ENCODE measurements around the gene PPARA.

Gene PPARA

DNA sequence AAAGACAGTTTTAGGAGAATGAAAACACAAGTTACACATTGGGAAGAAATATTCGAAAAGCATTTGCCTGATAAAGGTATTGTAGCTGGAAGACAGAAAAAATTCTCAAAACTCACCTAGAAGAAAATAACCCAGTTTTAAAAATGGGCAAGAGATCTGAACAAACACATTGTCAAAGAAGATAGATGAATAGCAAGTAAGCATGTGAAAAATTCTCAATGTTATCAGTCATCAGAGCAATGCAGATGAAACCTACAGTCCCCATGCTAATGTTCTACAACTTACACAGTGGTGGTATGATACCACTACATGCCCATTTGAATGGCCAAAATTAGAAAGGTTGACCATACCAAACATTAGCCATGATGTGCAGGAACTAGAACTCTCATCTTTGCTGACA, 29.4 kb downstream of the PPARA start:
- TF ChIP-seq POLR2AphosphoS5 (IDR thresholded peaks at IDR 0.05; ENCODE audit: low read depth) (no peak), GABPA (IDR thresholded peaks at IDR 0.05; ENCODE audit: low read depth) (no peak), SPI1 (IDR thresholded peaks at IDR 0.05; ENCODE audit: borderline replicate concordance, low read depth) (no peak), REST (IDR thresholded peaks at IDR 0.05; ENCODE audit: insufficient replicate concordance, low read depth) (no peak)
- TF ChIP-seq, protein P1, sequence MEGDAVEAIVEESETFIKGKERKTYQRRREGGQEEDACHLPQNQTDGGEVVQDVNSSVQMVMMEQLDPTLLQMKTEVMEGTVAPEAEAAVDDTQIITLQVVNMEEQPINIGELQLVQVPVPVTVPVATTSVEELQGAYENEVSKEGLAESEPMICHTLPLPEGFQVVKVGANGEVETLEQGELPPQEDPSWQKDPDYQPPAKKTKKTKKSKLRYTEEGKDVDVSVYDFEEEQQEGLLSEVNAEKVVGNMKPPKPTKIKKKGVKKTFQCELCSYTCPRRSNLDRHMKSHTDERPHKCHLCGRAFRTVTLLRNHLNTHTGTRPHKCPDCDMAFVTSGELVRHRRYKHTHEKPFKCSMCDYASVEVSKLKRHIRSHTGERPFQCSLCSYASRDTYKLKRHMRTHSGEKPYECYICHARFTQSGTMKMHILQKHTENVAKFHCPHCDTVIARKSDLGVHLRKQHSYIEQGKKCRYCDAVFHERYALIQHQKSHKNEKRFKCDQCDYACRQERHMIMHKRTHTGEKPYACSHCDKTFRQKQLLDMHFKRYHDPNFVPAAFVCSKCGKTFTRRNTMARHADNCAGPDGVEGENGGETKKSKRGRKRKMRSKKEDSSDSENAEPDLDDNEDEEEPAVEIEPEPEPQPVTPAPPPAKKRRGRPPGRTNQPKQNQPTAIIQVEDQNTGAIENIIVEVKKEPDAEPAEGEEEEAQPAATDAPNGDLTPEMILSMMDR (IDR thresholded peaks at IDR 0.05; ENCODE audit: insufficient read depth, low read length), result no peak
- no peak for DNase-seq (ENCODE audit: low read depth in 1 of 2, low spot score in 1 of 2)
- no peaks in the 10 kb centered on the region for H3K27me3 ChIP-seq (ENCODE audit: insufficient read depth, poor library complexity, severe bottlenecking)

GRCh38 chr22:46180370-46181137, 30.2 kb downstream of the PPARA start:
- Histone ChIP-seq H3K27me3 (ENCODE audit: insufficient read depth, poor library complexity, severe bottlenecking) (no peaks in the 10 kb centered on the region), H3K4me3 (replicated peaks; ENCODE audit: insufficient read depth, low read length) (no peak overlapping the region), H3K27ac (replicated peaks) (no peak overlapping the region)
- TF ChIP-seq REST (IDR thresholded peaks at IDR 0.05; ENCODE audit: insufficient replicate concordance, low read depth) (no peak), SPI1 (IDR thresholded peaks at IDR 0.05; ENCODE audit: borderline replicate concordance, low read depth) (no peak), GABPA (IDR thresholded peaks at IDR 0.05; ENCODE audit: low read depth) (no peak), POLR2AphosphoS5 (IDR thresholded peaks at IDR 0.05; ENCODE audit: low read depth) (no peak)
- TF ChIP-seq, protein P1 (IDR thresholded peaks at IDR 0.05; ENCODE audit: insufficient read depth, low read length), result no peak
- DNase-seq (ENCODE audit: low read depth in 1 of 2, low spot score in 1 of 2), result no peak

More for the DNA sequence above, 29.4 kb downstream of the PPARA start:
- Histone ChIP-seq H3K27ac (replicated peaks) (no peak overlapping the region), H3K4me3 (replicated peaks; ENCODE audit: insufficient read depth, low read length) (no peak overlapping the region)

DNA sequence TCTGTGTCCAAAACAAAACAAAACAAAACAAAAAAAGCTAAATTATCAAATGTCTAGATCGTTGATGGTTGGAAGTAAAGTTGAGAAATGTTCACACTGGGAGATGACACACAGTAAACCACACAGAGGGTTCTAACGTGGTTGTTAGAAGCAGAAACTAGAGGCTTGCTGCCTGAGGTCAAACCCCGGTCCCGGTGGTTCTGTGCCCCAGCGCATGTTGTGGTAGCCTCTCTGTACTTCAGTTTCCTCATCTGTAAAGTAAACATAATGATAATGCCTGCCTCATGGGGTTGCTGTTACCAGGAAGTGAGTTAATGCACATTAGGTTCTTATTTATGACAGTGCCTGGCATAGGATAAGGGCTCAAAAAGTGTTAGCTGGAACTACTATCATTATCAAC, 33.4 kb downstream of the PPARA start:
- TF ChIP-seq, protein P1 (IDR thresholded peaks at IDR 0.05; ENCODE audit: insufficient read depth, low read length), result no peak
- no peak for TF ChIP-seq SPI1 (IDR thresholded peaks at IDR 0.05; ENCODE audit: borderline replicate concordance, low read depth)
- TF ChIP-seq GABPA (IDR thresholded peaks at IDR 0.05; ENCODE audit: low read depth), result no peak
- no peak for TF ChIP-seq REST (IDR thresholded peaks at IDR 0.05; ENCODE audit: insufficient replicate concordance, low read depth)
- TF ChIP-seq POLR2AphosphoS5 (IDR thresholded peaks at IDR 0.05; ENCODE audit: low read depth), result no peak
- Histone ChIP-seq H3K27me3 (ENCODE audit: insufficient read depth, poor library complexity, severe bottlenecking) (no peaks in the 10 kb centered on the region), H3K27ac (replicated peaks) (no peak overlapping the region), H3K4me3 (replicated peaks; ENCODE audit: insufficient read depth, low read length) (no peak overlapping the region)
- peak in 1 of 2 experiments; percentile 7 for DNase-seq (ENCODE audit: low read depth in 1 of 2, low spot score in 1 of 2)
